BJ (cell line): ENCODE measurements around the gene EDNRB. TPM values are rescaled to one million over a fixed set of nuclear protein-coding genes. Genes with fewer than 3 reads are reported as not detected.

Experiments used
- CTCF ChIA-PET: fragments of 350-600 bp; formaldehyde crosslinking; extraction: SDS; loops from one replicate; lab custom pipeline; 2021; ENCODE audit warnings: antibody characterized with exemption, inconsistent platforms; lab: Yijun Ruan, JAX
- POLR2A ChIA-PET: fragments of 300-600 bp; sonication (Branson Sonifier 250); formaldehyde crosslinking; extraction: SDS; loops from one replicate; lab custom pipeline; 2021; ENCODE audit warnings: antibody characterized with exemption; lab: Charles Lee
- DNase-seq: peaks from one replicate; pipeline ENCODE4 v3.0.0-alpha.2; 2011; ENCODE audit warnings: low read depth
- H3K27me3 ChIP-seq: 2 replicates; pipeline ENCODE4 v1.6.0; 2011; ENCODE audit warnings: low read length; ENCODE audit not compliant: control insufficient read depth, insufficient read depth
- H3K36me3 ChIP-seq: 2 replicates; pipeline ENCODE4 v1.5.1; 2011; ENCODE audit warnings: low read length; ENCODE audit not compliant: control insufficient read depth, insufficient read depth
- H3K4me3 ChIP-seq: 2 replicates; pipeline ENCODE4 v1.5.1; 2011; ENCODE audit warnings: low read depth, mild to moderate bottlenecking, control low read depth, low read length
- polyA plus RNA-seq: library from polyadenylated mRNA; depleted of rRNA; stranded (reverse); fragments of >200 nt; gene quantifications from 2 replicates; pipeline ENCODE4 v1.2.3, GENCODE V29; 2011
- TF ChIP-seq, protein P1 (sequence below): IDR thresholded peaks from 2 replicates; pipeline ENCODE4 v1.5.1; 2011; ENCODE audit warnings: low read depth, mild to moderate bottlenecking, control low read depth, inconsistent platforms, low read length, moderate library complexity; ENCODE audit not compliant: insufficient read depth

The EDNRB gene
- polyA plus RNA-seq, 1 experiment = not detected

DNA sequence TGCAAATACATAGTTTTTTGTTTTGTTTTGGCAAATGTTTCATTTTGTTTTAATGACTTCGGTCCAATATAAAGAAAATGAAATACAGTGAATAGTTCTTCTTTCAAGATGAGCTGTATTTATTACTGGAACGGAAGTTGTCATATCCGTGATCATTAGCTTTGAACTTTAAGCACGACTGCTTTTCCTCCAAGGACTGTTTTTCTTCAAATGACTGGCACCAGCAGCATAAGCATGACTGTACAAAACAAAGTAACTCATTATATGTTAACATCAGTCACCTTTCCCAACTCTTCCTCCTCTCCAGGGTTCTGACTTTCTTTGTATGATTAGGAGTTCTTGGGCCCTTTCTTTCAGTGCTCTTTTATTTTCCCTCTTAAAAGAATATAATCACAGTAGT lies 20.5 kb downstream of the EDNRB start:
- POLR2A ChIA-PET = no interaction called here
- DNase-seq = no peak
- no peak overlapping the region for H3K4me3 ChIP-seq

DNA sequence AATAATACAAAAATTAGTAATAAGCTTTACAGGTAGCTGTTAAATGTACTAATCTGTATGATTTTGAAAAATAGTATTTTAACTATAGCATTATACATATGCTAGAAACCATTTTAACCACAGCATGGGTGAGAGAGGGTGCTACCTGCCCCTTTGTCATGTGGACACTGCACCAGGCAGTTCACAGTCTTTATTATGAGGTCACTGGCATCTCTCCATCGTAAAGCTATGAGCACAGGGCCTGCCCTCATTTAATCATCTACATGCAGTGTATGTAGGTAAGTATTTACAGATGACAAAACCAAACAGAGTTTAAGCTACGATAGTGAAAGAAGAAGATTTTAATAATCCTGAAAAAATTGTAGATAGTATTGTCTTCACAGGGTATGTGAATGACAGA lies 21.7 kb downstream of the EDNRB start:
- DNase-seq = no peak
- H3K36me3 ChIP-seq = no peaks in the 10 kb centered on the region
- no peak overlapping the region for H3K4me3 ChIP-seq
- no peaks in the 10 kb centered on the region for H3K27me3 ChIP-seq
- TF ChIP-seq, protein P1, sequence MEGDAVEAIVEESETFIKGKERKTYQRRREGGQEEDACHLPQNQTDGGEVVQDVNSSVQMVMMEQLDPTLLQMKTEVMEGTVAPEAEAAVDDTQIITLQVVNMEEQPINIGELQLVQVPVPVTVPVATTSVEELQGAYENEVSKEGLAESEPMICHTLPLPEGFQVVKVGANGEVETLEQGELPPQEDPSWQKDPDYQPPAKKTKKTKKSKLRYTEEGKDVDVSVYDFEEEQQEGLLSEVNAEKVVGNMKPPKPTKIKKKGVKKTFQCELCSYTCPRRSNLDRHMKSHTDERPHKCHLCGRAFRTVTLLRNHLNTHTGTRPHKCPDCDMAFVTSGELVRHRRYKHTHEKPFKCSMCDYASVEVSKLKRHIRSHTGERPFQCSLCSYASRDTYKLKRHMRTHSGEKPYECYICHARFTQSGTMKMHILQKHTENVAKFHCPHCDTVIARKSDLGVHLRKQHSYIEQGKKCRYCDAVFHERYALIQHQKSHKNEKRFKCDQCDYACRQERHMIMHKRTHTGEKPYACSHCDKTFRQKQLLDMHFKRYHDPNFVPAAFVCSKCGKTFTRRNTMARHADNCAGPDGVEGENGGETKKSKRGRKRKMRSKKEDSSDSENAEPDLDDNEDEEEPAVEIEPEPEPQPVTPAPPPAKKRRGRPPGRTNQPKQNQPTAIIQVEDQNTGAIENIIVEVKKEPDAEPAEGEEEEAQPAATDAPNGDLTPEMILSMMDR = no peak
- POLR2A ChIA-PET = no interaction called here
- CTCF ChIA-PET = no interaction called here

More for the DNA sequence above, 20.5 kb downstream of the EDNRB start:
- Histone ChIP-seq H3K27me3 (no peaks in the 10 kb centered on the region), H3K36me3 (no peaks in the 10 kb centered on the region)
- CTCF ChIA-PET = no interaction called here
- TF ChIP-seq, protein P1 = no peak

DNA sequence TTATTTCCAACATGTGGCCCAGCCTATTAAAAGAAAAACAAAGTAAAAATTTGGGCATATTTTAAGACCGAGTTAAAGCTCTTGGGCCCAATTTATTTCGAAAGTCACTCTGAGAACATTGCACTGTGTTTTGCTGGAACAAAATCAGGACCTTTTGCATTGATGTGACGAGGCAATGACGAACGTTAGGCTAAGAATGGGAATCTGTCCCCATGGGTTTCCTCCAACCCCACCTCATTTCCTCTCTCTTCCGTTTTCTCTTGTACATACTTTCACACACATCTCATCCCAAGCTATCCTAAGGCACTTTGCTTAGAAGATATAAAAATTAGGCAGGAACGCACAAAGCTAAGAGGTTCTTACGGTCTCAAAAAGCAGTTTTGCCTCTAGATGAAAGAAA lies 22.1 kb downstream of the EDNRB start:
- TF ChIP-seq, protein P1 = no peak
- DNase-seq = no peak
- H3K4me3 ChIP-seq = no peak overlapping the region
- POLR2A ChIA-PET = no interaction called here
- CTCF ChIA-PET = no interaction called here
- H3K27me3 ChIP-seq = no peaks in the 10 kb centered on the region
- H3K36me3 ChIP-seq = no peaks in the 10 kb centered on the region

DNA sequence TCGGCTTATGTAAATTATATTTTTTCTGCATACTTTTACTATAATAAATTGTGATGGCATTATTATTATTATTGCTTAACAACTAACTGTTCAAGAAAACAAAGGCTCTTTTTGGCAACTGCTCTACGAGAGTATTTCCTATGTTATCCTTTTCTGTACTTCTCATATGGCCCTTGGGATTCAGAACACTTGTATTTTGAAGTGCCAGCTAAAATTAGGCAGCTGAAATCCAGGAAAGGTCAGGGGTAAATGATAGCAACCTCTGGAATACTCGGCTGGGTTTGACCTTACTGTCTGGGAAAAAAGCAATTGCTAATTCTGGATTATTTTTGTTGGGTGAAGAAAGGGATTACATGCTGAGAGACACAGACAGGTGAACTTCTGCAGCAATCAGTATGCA lies 23.9 kb downstream of the EDNRB start:
- TF ChIP-seq, protein P1 = no peak
- Histone ChIP-seq H3K4me3 (no peak overlapping the region), H3K36me3 (no peaks in the 10 kb centered on the region), H3K27me3 (no peaks in the 10 kb centered on the region)
- ChIA-PET CTCF (no interaction called here), POLR2A (no interaction called here)
- DNase-seq = no peak

DNA sequence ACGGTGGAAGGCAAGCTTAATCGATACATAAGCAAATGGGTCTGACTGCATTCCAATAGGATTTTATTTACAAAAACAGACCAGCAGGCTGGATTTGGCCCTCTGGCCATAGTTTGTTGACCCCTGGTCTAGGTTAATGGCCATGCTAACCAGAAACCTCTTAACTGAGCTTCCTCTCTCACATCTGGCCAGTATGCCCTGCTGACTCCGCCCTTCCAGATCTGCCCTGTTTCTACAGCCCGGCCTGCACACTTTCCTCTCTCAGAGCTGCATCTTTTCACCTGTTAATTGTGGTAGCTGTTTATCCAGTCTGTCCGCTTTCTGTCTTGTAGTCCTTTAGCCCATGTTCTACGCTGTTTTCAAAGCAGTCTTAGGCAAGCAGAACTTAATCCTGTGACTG lies 25.6 kb downstream of the EDNRB start:
- no peaks in the 10 kb centered on the region for H3K27me3 ChIP-seq
- DNase-seq = no peak
- TF ChIP-seq, protein P1 = no peak
- no peak overlapping the region for H3K4me3 ChIP-seq
- no peaks in the 10 kb centered on the region for H3K36me3 ChIP-seq
- ChIA-PET CTCF (no interaction called here), POLR2A (no interaction called here)
